ENCODE measurements around the gene MED9.

- TF ChIP-seq, protein P1, sequence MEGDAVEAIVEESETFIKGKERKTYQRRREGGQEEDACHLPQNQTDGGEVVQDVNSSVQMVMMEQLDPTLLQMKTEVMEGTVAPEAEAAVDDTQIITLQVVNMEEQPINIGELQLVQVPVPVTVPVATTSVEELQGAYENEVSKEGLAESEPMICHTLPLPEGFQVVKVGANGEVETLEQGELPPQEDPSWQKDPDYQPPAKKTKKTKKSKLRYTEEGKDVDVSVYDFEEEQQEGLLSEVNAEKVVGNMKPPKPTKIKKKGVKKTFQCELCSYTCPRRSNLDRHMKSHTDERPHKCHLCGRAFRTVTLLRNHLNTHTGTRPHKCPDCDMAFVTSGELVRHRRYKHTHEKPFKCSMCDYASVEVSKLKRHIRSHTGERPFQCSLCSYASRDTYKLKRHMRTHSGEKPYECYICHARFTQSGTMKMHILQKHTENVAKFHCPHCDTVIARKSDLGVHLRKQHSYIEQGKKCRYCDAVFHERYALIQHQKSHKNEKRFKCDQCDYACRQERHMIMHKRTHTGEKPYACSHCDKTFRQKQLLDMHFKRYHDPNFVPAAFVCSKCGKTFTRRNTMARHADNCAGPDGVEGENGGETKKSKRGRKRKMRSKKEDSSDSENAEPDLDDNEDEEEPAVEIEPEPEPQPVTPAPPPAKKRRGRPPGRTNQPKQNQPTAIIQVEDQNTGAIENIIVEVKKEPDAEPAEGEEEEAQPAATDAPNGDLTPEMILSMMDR (IDR thresholded peaks at IDR 0.05; ENCODE audit: borderline replicate concordance, extremely low read depth, low read length, poor library complexity, severe bottlenecking): no peak
- no peak for TF ChIP-seq EZH2 (IDR thresholded peaks at IDR 0.05; ENCODE audit: borderline replicate concordance, low read depth, low read length, severe bottlenecking)
Measured at GRCh38 chr17:17472333-17472920, 4.4 kb upstream of the MED9 start.
